GM21529 (cell line): ENCODE measurements around the gene PRPF4.
"Not testable (repeated sequence)": the region's sequence is repeated elsewhere in the genome, so short reads cannot be mapped to it uniquely, and the experiment has no call there.

Source experiments
- ATAC-seq: cut with Tn5 transposase; IDR thresholded peaks from one replicate; pipeline ENCODE4 v1.9.1; 2021; ENCODE audit not compliant: unreplicated experiment

Gene PRPF4

GRCh38 chr9:113267911-113268566 lies 7.4 kb upstream of the PRPF4 start:
- no peak for ATAC-seq

- ATAC-seq, result no peak
Observed at GRCh38 chr9:113269355-113269754, 6.1 kb upstream of the PRPF4 start.

- ATAC-seq, result no peak
Observed at GRCh38 chr9:113269871-113270270, 5.6 kb upstream of the PRPF4 start.

GRCh38 chr9:113274474-113275156 lies 843 bp upstream of the PRPF4 start:
- peak; percentile 8 for ATAC-seq

GRCh38 chr9:113278840-113279239 lies 3.4 kb downstream of the PRPF4 start:
- no peak for ATAC-seq

GRCh38 chr9:113281356-113281755 lies 5.9 kb downstream of the PRPF4 start:
- ATAC-seq, result no peak

GRCh38 chr9:113289091-113289490 lies 13.6 kb downstream of the PRPF4 start:
- ATAC-seq, result no peak

GRCh38 chr9:113290052-113290607 lies 14.7 kb downstream of the PRPF4 start:
- ATAC-seq, result no peak

- ATAC-seq, result no peak
Observed at GRCh38 chr9:113293285-113293878, 17.9 kb downstream of the PRPF4 start.

GRCh38 chr9:113296247-113296646 lies 20.8 kb downstream of the PRPF4 start:
- not testable (repeated sequence) for ATAC-seq

- no peak for ATAC-seq
Observed at GRCh38 chr9:113296796-113297558, 21.5 kb downstream of the PRPF4 start.

GRCh38 chr9:113298311-113298710 lies 22.9 kb downstream of the PRPF4 start:
- no peak for ATAC-seq

GRCh38 chr9:113298924-113299770 lies 23.7 kb downstream of the PRPF4 start:
- no peak for ATAC-seq

GRCh38 chr9:113299800-113300292 lies 24.4 kb downstream of the PRPF4 start:
- ATAC-seq, result no peak

- no peak for ATAC-seq
Observed at GRCh38 chr9:113301548-113301947, 26.1 kb downstream of the PRPF4 start.

GRCh38 chr9:113302792-113303418 lies 27.4 kb downstream of the PRPF4 start, which contains the start of gene RNF183:
TSS of gene RNF183 (minus strand) at chr9:113303376. CDS start at chr9:113298184, 5,192 bp downstream.
- no peak for ATAC-seq

GRCh38 chr9:113306566-113306965 lies 31.1 kb downstream of the PRPF4 start:
- ATAC-seq, result no peak

- no peak for ATAC-seq
Observed at GRCh38 chr9:113307396-113307975, 32.0 kb downstream of the PRPF4 start.

GRCh38 chr9:113309204-113309813 lies 33.9 kb downstream of the PRPF4 start:
- no peak for ATAC-seq
